Ishikawa (cell line): Measurements from ENCODE around the gene MIPOL1.

Experiments
- CEBPB ChIP-seq: IDR thresholded peaks from 2 replicates; pipeline ENCODE4 v1.6.1; 2012
- CREB1 ChIP-seq: IDR thresholded peaks from 2 replicates; pipeline ENCODE4 v1.6.1; 2012; ENCODE audit warnings: low read depth
- EGR1 ChIP-seq: IDR thresholded peaks from 2 replicates; pipeline ENCODE4 v1.6.1; 2012
- EP300 ChIP-seq: IDR thresholded peaks from 2 replicates; pipeline ENCODE4 v1.6.1; 2012; ENCODE audit warnings: borderline replicate concordance
- FOXM1 ChIP-seq: IDR thresholded peaks from 2 replicates; pipeline ENCODE4 v1.6.1; 2012; ENCODE audit warnings: low read depth, borderline replicate concordance
- NFIC ChIP-seq: IDR thresholded peaks from 2 replicates; pipeline ENCODE4 v1.6.1; 2012
- RAD21 ChIP-seq: IDR thresholded peaks from 2 replicates; pipeline ENCODE4 v1.6.1; 2012; ENCODE audit warnings: low read depth
- TAF1 ChIP-seq: IDR thresholded peaks from 2 replicates; pipeline ENCODE4 v1.6.1; 2012; ENCODE audit warnings: low read depth, mild to moderate bottlenecking
- TCF12 ChIP-seq: IDR thresholded peaks from 2 replicates; pipeline ENCODE4 v1.6.1; 2012; ENCODE audit warnings: low read depth
- TEAD4 ChIP-seq: IDR thresholded peaks from 2 replicates; pipeline ENCODE4 v1.6.1; 2012
- YY1 ChIP-seq: IDR thresholded peaks from 2 replicates; pipeline ENCODE4 v1.6.1; 2012; ENCODE audit warnings: low read depth
- ZBTB7A ChIP-seq: IDR thresholded peaks from 2 replicates; pipeline ENCODE4 v1.6.1; 2012; ENCODE audit warnings: low read depth
- TF ChIP-seq, protein P1 (sequence below): IDR thresholded peaks from 2 replicates; pipeline ENCODE4 v1.6.1; 2012
- TF ChIP-seq, protein P2 (sequence below): IDR thresholded peaks from 2 replicates; pipeline ENCODE4 v1.6.1; 2012; ENCODE audit warnings: low read depth, mild to moderate bottlenecking
- TF ChIP-seq, protein P3 (sequence below): IDR thresholded peaks from 2 replicates; pipeline ENCODE4 v1.6.1; 2012

MIPOL1 gene

DNA sequence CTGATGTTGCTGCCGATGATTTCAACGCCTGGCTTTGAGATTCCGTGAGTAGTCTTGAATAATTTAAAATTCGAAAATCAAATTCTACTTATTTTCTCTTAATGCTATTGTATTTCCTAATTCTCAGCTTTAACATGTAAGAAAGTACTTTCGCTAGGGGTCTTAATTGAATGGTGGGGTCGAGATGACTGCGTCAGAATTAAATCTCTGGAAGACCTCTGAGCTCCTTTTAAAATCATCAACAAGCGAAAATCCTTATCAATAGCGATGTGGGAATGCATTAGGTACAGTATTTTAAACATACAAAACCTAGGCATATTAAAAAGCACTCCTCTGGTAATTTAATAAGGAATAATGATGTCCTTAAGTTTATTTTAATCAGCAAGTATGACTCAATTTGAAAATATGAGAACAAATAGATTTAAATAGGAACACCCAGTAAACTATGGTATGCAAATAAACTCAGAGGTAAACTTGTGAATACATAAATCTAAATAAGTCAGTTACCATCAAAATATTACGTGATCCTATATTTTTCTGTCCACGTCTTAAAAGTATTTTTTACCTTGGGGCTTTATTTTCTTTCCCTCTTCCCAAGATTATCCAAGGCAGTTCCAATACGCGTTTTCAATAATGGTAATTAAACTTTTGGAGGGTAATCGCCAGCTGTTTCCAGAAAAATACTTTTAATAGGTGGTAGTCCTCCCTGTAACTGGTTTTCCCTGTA, 395.9 kb downstream of the MIPOL1 start:
- TF ChIP-seq TCF12 (no peak), TAF1 (no peak), ZBTB7A (no peak), EGR1 (no peak), EP300 (no peak), NFIC (no peak), CEBPB (no peak), RAD21 (no peak), TEAD4 (no peak), YY1 (no peak), FOXM1 (no peak)
- TF ChIP-seq, protein P1, sequence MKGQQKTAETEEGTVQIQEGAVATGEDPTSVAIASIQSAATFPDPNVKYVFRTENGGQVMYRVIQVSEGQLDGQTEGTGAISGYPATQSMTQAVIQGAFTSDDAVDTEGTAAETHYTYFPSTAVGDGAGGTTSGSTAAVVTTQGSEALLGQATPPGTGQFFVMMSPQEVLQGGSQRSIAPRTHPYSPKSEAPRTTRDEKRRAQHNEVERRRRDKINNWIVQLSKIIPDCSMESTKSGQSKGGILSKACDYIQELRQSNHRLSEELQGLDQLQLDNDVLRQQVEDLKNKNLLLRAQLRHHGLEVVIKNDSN = no peak
- TF ChIP-seq, protein P2, sequence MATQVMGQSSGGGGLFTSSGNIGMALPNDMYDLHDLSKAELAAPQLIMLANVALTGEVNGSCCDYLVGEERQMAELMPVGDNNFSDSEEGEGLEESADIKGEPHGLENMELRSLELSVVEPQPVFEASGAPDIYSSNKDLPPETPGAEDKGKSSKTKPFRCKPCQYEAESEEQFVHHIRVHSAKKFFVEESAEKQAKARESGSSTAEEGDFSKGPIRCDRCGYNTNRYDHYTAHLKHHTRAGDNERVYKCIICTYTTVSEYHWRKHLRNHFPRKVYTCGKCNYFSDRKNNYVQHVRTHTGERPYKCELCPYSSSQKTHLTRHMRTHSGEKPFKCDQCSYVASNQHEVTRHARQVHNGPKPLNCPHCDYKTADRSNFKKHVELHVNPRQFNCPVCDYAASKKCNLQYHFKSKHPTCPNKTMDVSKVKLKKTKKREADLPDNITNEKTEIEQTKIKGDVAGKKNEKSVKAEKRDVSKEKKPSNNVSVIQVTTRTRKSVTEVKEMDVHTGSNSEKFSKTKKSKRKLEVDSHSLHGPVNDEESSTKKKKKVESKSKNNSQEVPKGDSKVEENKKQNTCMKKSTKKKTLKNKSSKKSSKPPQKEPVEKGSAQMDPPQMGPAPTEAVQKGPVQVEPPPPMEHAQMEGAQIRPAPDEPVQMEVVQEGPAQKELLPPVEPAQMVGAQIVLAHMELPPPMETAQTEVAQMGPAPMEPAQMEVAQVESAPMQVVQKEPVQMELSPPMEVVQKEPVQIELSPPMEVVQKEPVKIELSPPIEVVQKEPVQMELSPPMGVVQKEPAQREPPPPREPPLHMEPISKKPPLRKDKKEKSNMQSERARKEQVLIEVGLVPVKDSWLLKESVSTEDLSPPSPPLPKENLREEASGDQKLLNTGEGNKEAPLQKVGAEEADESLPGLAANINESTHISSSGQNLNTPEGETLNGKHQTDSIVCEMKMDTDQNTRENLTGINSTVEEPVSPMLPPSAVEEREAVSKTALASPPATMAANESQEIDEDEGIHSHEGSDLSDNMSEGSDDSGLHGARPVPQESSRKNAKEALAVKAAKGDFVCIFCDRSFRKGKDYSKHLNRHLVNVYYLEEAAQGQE = no peak

DNA sequence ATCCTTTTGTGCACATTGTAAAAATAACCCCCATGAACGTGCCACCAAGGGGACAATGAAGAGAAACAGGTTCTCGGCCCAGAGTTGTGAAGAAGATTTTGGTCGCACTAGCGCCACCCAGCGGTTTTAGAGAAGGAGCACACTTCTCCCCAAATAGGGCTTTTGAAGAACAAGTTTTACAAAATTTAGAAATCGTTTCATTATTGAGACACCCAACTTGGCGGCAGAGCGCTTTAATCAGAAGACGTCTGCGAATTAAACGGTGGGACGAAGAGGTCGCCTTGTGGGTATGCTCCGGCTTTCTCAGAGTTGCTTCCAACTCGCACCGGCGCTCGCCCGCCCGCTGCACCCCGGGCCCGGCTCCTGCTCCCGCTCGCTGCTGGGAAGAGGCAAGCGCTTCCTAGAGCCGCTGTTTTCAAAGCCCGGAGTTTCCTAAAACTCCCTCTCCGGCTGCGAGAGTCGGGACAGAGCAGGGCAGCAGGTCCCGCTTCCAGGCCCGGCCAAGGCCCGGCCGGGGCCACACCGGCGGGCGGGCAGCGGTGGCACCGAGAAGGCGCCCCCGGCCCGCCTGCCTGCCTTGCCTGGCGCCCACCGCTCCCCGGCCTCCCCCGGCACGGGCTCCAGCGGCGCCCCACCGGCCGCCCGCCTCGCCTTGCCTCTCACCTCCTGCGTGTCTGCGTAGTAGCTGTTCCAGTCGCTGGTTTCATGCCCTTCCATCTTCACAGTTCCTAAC, 396.7 kb downstream of the MIPOL1 start:
- TF ChIP-seq TAF1 (0 out of 2 replicates have a peak, but pooled peaks have one; percentile 0), RAD21 (peak; percentile 75), CEBPB (no peak), FOXM1 (no peak)
- TF ChIP-seq, protein P3, sequence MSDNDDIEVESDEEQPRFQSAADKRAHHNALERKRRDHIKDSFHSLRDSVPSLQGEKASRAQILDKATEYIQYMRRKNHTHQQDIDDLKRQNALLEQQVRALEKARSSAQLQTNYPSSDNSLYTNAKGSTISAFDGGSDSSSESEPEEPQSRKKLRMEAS = 0 out of 2 replicates have a peak, but pooled peaks have one; percentile 18

DNA sequence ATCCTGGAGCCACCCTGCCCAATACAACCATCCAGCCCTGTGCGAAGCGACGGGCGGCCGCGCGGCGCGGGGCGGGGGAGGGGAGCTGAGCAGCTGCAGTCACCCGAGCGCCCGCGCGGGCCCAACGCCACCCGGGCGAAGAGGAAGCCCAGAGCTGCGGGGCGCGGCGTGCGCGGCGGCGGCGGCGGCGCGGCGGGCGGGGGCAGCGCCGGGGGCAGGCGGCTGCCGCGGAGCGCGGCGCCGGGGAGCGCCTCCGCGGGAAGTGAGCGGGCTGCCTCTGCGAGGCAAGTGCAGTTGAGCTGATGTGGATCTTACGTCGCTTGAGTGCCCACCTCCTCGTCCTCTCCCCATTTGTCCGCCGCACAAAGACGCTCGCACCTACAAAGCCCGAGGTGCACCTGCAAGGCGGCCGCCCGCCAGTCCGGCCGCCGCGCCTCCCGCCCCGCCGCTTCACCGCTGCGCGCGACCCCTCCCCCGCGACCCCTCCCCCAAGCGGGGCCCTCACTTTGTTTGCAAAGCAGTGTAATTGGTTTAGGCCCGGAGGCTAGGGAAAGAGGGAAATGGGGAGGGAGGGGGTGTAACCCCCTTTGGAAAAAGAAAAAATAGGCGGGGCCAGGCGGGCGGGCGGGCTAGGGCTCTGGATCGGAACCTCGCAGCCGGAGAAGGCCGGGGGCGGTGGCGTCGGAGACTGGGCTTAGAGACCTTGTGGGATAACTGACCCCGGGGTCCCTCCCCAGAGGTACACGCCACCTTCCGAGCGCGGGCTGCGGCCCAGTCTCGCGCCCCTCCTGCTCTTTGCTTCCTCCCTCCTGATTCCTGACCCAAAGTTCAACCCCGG, 397.5 kb downstream of the MIPOL1 start, which contains the start of the genes FOXA1 and TTC6:
Gene FOXA1 (minus strand): TSS at position 279 of the 838 bp plus-strand sequence. CDS start 277 bp downstream, at position 2.
Gene TTC6 (plus strand): TSS at position 659 of the 838 bp plus-strand sequence. CDS start 26,436 bp downstream, outside the sequence.
- no peak for TF ChIP-seq RAD21
- no peak for TF ChIP-seq FOXM1
- peak; percentile 71 for TF ChIP-seq ZBTB7A
- no peak for TF ChIP-seq CREB1
- no peak for TF ChIP-seq YY1
- no peak for TF ChIP-seq TEAD4
- peak; percentile 36; the same call in 1 of the 2 replicates for TF ChIP-seq TAF1
- TF ChIP-seq EP300 = 0 out of 2 replicates have a peak, but pooled peaks have one; percentile 23
- TF ChIP-seq, protein P2 = no peak
- TF ChIP-seq, protein P3 = no peak; the same call in 1 of the 2 replicates
- TF ChIP-seq, protein P1 = no peak
- no peak for TF ChIP-seq NFIC
- TF ChIP-seq CEBPB = no peak
- TF ChIP-seq TCF12 = no peak
- TF ChIP-seq EGR1 = no peak

DNA sequence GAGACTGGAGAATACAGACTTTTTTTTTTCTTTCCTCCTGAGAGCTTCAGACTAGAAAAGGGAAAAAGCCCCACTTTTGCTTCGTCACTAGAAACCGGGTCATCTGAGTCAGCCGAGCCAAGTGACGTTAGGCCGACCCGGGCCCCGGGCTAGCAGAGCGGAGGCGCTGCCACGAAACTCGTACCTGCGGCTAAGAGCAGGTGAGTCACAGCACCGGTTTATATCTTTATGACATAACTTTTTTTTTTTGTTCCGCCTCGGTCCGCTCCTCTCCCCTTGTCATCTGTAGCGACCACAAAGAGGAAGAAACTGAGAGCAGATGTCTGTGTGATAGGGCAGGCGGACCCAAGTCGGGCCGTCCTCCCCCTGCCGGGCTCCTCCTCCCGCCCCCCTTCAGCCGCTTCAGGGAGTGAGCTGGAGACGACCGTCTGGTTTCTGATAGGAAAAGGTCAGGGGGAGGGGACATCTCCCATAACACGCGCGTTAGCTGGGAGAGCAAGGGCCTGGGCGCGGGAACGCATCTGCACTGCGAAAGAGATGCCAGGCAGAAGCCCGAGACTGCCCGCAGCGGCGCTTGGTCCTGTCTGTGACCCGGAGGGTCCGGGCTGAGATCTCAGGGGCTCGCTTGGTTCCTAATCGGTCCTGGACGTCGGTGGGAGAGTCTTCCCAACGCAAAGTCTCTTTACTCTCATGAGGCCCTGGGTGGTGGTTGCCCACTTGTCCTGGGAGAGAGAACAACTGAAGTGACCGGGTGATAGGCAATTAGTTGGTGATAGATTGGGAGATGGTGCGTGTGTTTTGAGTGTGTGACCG, 398.3 kb downstream of the MIPOL1 start:
- no peak for TF ChIP-seq NFIC
- TF ChIP-seq FOXM1 = no peak
- TF ChIP-seq, protein P3 = 0 out of 2 replicates have a peak, but pooled peaks have one; percentile 18
- TF ChIP-seq TAF1 = peak; percentile 13; the same call in 1 of the 2 replicates
